Heart right ventricle (tissue), 16 donors: ENCODE data around the gene GNGT1. TPM values are rescaled to one million over a fixed set of nuclear protein-coding genes. Genes with fewer than 3 reads are reported as not detected.

Experiments used
- ATAC-seq, 8 donors: fragments of 200-7000 bp; cut with Tn5 transposase; one replicate each; pipeline ENCODE4 v1.9.1; 2020; ENCODE audit warnings: mild to moderate bottlenecking in 8 of 8, moderate library complexity in 8 of 8, moderate number of reproducible peaks in 1 of 8
- DNase-seq, 2 donors: peaks; one replicate each; pipeline ENCODE4 v3.0.0-alpha.2; 2020
- H3K27ac ChIP-seq, 10 donors: fragments of 200-600 bp; sonication (generic) in 2 of 10; one replicate each; pipeline versions ENCODE4 v1.5.0 to v1.8.0; 2020 to 2022; ENCODE audit warnings: mild to moderate bottlenecking in 3 of 10
- H3K27me3 ChIP-seq, 7 donors: fragments of 200-600 bp; one replicate each; pipeline ENCODE4 v1.8.0; 2021 to 2022; ENCODE audit warnings: mild to moderate bottlenecking in 2 of 7
- H3K36me3 ChIP-seq, 9 donors: fragments of 200-600 bp; sonication (generic) in 1 of 9; one replicate each; pipeline versions ENCODE4 v1.5.0 to v1.8.0; 2020 to 2022; ENCODE audit warnings: mild to moderate bottlenecking in 2 of 9
- H3K4me1 ChIP-seq, 9 donors: fragments of 200-600 bp; sonication (generic) in 1 of 9; one replicate each; pipeline versions ENCODE4 v1.5.0 to v1.8.0; 2020 to 2022; ENCODE audit warnings: mild to moderate bottlenecking in 4 of 9
- H3K4me3 ChIP-seq, 10 donors: fragments of 200-600 bp; sonication (generic) in 2 of 10; one replicate each; pipeline versions ENCODE4 v1.5.0 to v1.8.0; 2020 to 2022; ENCODE audit warnings: mild to moderate bottlenecking in 7 of 10, moderate library complexity in 2 of 10
- H3K9me3 ChIP-seq, 11 donors: fragments of 200-600 bp in 10 of 11; sonication (generic) in 2 of 11; one replicate each; pipeline versions ENCODE4 v1.5.0 to v1.8.0; 2013 to 2022; ENCODE audit warnings: mild to moderate bottlenecking in 2 of 11, control low read depth in 1 of 11, moderate library complexity in 1 of 11
- CTCF ChIP-seq, 9 donors: fragments of 200-600 bp; sonication (generic) in 2 of 9; IDR thresholded peaks; one replicate each; pipeline versions ENCODE4 v1.5.0 to v1.8.0; 2021 to 2022; ENCODE audit warnings: antibody characterized with exemption in 9 of 9, mild to moderate bottlenecking in 5 of 9, moderate library complexity in 1 of 9
- WGBS, 2 donors: extraction: QIAGEN DNeasy Blood & Tissue Kit; methylation state at CpG; one replicate each; pipeline ENCODE4 v1.1.7; 2013; ENCODE audit warnings: inconsistent platforms in 1 of 2; 5-methylcytosine and 5-hydroxymethylcytosine counted together
- intact Hi-C, 10 donors: fragments of 100-400 bp; cut with DNase I; formaldehyde crosslinking; loops; one replicate each; pipeline versions ENCODE4 v1.11.1 to v1.14.2; 2022
- polyA plus RNA-seq, 2 donors: library from polyadenylated mRNA; stranded (reverse); fragments of 200-250 nt; gene quantifications; one replicate each; pipeline ENCODE4 v1.2.3, GENCODE V29; 2013
- total RNA-seq, 10 donors: library from RNA; stranded (reverse); fragmentation: NEBNext Ultra II Directional in 3 of 10; extraction: Animal tissue kit (Norgen Biotek cat#: 25700) in 3 of 10; gene quantifications; one replicate each; pipeline versions ENCODE4 v1.2.1 to v1.2.4, GENCODE V29; 2021 to 2023
- donor health status: Arrhythmogenic right ventricular cardiomyopathy.
- donor health status: ischemic (EF 13 %, LVEDD 7.1; RV severe dilation, severe dysfunction).
- donor health status: healthy with polysubstance abuse.
- donor health status: DM: no; HTN: yes; CAD: no.
- donor health status: DM: no; HTN: no; CAD: no.
- donor health status: ischemic (EF 25% LVEDD 6.9; RV normal size, moderate dysfunction).
- donor health status: ischemic (EF 25% LVEDD 5.7; RV mildly dilated, moderate dysfunction).
- donor health status: healthy.
- donor health status: DM: yes; HTN: yes; CAD: no.
- donor health status: Ischemic cardiomyopathy.
- donor health status: ischemic (EF 35%, LVEDD 5.7; RV mildly dilated, moderate dysfunction).
- donor health status: nonischemic (EF 11% LVEDD 7.7; RV severe dilation, severe dysfunction).
- donor health status: DM: yes; HTN: yes; CAD: no.
- donor health status: PGD.
- donor health status: ischemic (EF 29% LVEDD 5.4; RV normal size, mild dysfunction).
- donor health status: nonischemic (EF 23%, LVEDD 6.1; RV moderate dilation, normal function).

GNGT1 gene
- total and polyA plus RNA-seq, 12 donors: not detected

- ATAC-seq: no peak
- intact Hi-C loops: no loop called here
- Histone ChIP-seq H3K9me3 (peaks cover 0 to 24% (median 12%) of the 10 kb centered on the region in 11 donors), H3K4me3 (no peak overlapping the region), H3K27ac (no peak overlapping the region), H3K4me1 (no peaks in the 10 kb centered on the region), H3K36me3 (no peaks in the 10 kb centered on the region), H3K27me3 (no peaks in the 10 kb centered on the region)
- DNase-seq: no peak
- no peak for TF ChIP-seq CTCF (IDR thresholded peaks at IDR 0.05)
Observed at GRCh38 chr7:93879356-93879755, 27.0 kb upstream of the GNGT1 start.

GRCh38 chr7:93882468-93882867 is 23.9 kb upstream of the GNGT1 start:
- ATAC-seq: no peak
- no peak overlapping the region for H3K27ac ChIP-seq
- H3K4me3 ChIP-seq: no peak overlapping the region
- H3K27me3 ChIP-seq: no peaks in the 10 kb centered on the region
- no peaks in the 10 kb centered on the region for H3K4me1 ChIP-seq
- peaks cover 0 to 22% (median 12%) of the 10 kb centered on the region in 11 donors for H3K9me3 ChIP-seq
- H3K36me3 ChIP-seq: no peaks in the 10 kb centered on the region
- intact Hi-C loops: loop anchor here in 1 of 10 donors (2.0 kb wide), 1 partner anchor 340 kb away; no protein-coding TSS in a partner anchor
- TF ChIP-seq CTCF (IDR thresholded peaks at IDR 0.05): no peak
- no peak for DNase-seq

GRCh38 chr7:93883078-93883916 is 23.1 kb upstream of the GNGT1 start:
- ATAC-seq (no peak), DNase-seq (no peak)
- Histone ChIP-seq H3K4me1 (no peaks in the 10 kb centered on the region), H3K27me3 (no peaks in the 10 kb centered on the region), H3K9me3 (peaks cover 0 to 20% (median 12%) of the 10 kb centered on the region in 11 donors), H3K27ac (no peak overlapping the region), H3K36me3 (no peaks in the 10 kb centered on the region), H3K4me3 (no peak overlapping the region)
- peak in 4 of 9 donors; percentile 21 to 49 (median 34) for TF ChIP-seq CTCF (IDR thresholded peaks at IDR 0.05)
- WGBS, 2 donors: 85 to 90% methylated on average over 3 of the region's 3 CpGs
- intact Hi-C loops: loop anchor here in 1 of 10 donors (2.0 kb wide), 1 partner anchor 340 kb away; no protein-coding TSS in a partner anchor

GRCh38 chr7:93883917-93884345 is 22.4 kb upstream of the GNGT1 start:
- Histone ChIP-seq H3K27ac (no peak overlapping the region), H3K4me3 (no peak overlapping the region), H3K4me1 (no peaks in the 10 kb centered on the region), H3K27me3 (peaks cover 0 to 2% (median 0%) of the 10 kb centered on the region in 7 donors), H3K9me3 (peaks cover 0 to 16% (median 11%) of the 10 kb centered on the region in 11 donors), H3K36me3 (no peaks in the 10 kb centered on the region)
- no peak for ATAC-seq
- intact Hi-C loops: loop anchor here in 1 of 10 donors (2.0 kb wide), 1 partner anchor 339 kb away; no protein-coding TSS in a partner anchor
- no peak for TF ChIP-seq CTCF (IDR thresholded peaks at IDR 0.05)
- no peak for DNase-seq
